Measurements from ENCODE around the gene SULT4A1.

GRCh38 chr22:43851979-43852307 is 10.4 kb downstream of the SULT4A1 start:
- no peak for TF ChIP-seq POLR2AphosphoS5 (IDR thresholded peaks at IDR 0.05; ENCODE audit: borderline replicate concordance, low read depth, low read length)
- TF ChIP-seq EZH2 (IDR thresholded peaks at IDR 0.05) = no peak
- TF ChIP-seq FOXP2 (optimal IDR thresholded peaks at IDR 0.05; ENCODE audit: control extremely low read depth, extremely low read length, insufficient read depth) = no peak

Measured in SK-N-MC (cell line).